Measurements from ENCODE around the gene RPL29.
"Not testable (repeated sequence)": the region's sequence is repeated elsewhere in the genome, so short reads cannot be mapped to it uniquely, and the experiment has no call there.

RPL29 gene

GRCh38 chr3:52004906-52005395 is 9.3 kb upstream of the RPL29 start:
- no peak for DNase-seq

- peak; percentile 28 for DNase-seq
These were observed 8.6 kb upstream of the RPL29 start for GRCh38 chr3:52004163-52004787.

GRCh38 chr3:52002748-52003147 is 7.1 kb upstream of the RPL29 start:
- DNase-seq: no peak

- DNase-seq: peak; percentile 17
These were observed 5.8 kb upstream of the RPL29 start for GRCh38 chr3:52001443-52001974.

- no peak for DNase-seq
These were observed 4.2 kb upstream of the RPL29 start for GRCh38 chr3:51999846-52000245.

GRCh38 chr3:51998774-51999173 is 3.1 kb upstream of the RPL29 start:
- DNase-seq: no peak

- DNase-seq: no peak
These were observed 2.4 kb upstream of the RPL29 start for GRCh38 chr3:51997935-51998596.

- DNase-seq: no peak
These were observed 1.5 kb upstream of the RPL29 start for GRCh38 chr3:51997172-51997571.

- DNase-seq: no peak
These were observed 1.2 kb downstream of the RPL29 start for GRCh38 chr3:51994530-51994929.

GRCh38 chr3:51993657-51994056 is 2.0 kb downstream of the RPL29 start:
- not testable (repeated sequence) for DNase-seq

GRCh38 chr3:51992017-51992682 is 3.5 kb downstream of the RPL29 start:
- no peak for DNase-seq

- not testable (repeated sequence) for DNase-seq
These were observed 5.2 kb downstream of the RPL29 start for GRCh38 chr3:51990501-51990971.

- no peak for DNase-seq
These were observed 7.2 kb downstream of the RPL29 start for GRCh38 chr3:51988286-51989146.

- no peak for DNase-seq
These were observed 8.1 kb downstream of the RPL29 start for GRCh38 chr3:51987568-51987967.

- DNase-seq: no peak
These were observed 9.4 kb downstream of the RPL29 start for GRCh38 chr3:51986010-51986947.

- no peak for DNase-seq
These were observed 10.6 kb downstream of the RPL29 start for GRCh38 chr3:51985063-51985462.

GRCh38 chr3:51984269-51984647 is 11.4 kb downstream of the RPL29 start:
- DNase-seq: no peak

GRCh38 chr3:51983578-51984268 is 12.0 kb downstream of the RPL29 start:
- no peak for DNase-seq

GRCh38 chr3:51982838-51983577 is 12.7 kb downstream of the RPL29 start, which contains the start of gene ACY1:
ACY1 (plus strand) TSS chr3:51983535; CDS start chr3:51984065, 530 bp downstream.
- DNase-seq: no peak

- DNase-seq: no peak
These were observed 13.3 kb downstream of the RPL29 start for GRCh38 chr3:51982352-51982837.

Measured in NCI-H1694 treated with DMSO at 0.1 percent for 48 hours (cell line).